Liver (tissue), 9 donors: ENCODE data around the gene NECTIN1. TPM values are rescaled to one million over a fixed set of nuclear protein-coding genes. Genes with fewer than 3 reads are reported as not detected.

Source experiments
- DNase-seq: peaks from one replicate; pipeline ENCODE4 v3.0.0-alpha.2; 2017; ENCODE audit warnings: low spot score
- H3K27ac ChIP-seq, 2 donors: one replicate each; pipeline ENCODE4 v1.7.0; 2013; ENCODE audit warnings: inconsistent platforms in 2 of 2, low read length in 2 of 2, control low read depth in 1 of 2, low read depth in 1 of 2, mild to moderate bottlenecking in 1 of 2
- H3K27me3 ChIP-seq, 4 donors: one replicate each; pipeline versions ENCODE4 v1.6.1 to v1.7.0; 2013; ENCODE audit warnings: low read length in 3 of 4, inconsistent platforms in 1 of 4, mild to moderate bottlenecking in 1 of 4, moderate library complexity in 1 of 4; ENCODE audit not compliant: control insufficient read depth in 4 of 4, insufficient read depth in 4 of 4
- H3K36me3 ChIP-seq, 4 donors: one replicate each; pipeline versions ENCODE4 v1.6.1 to v1.7.0; 2013; ENCODE audit warnings: low read length in 3 of 4, mild to moderate bottlenecking in 3 of 4, low read depth in 1 of 4, moderate library complexity in 1 of 4; ENCODE audit not compliant: control insufficient read depth in 4 of 4, insufficient read depth in 3 of 4
- H3K4me1 ChIP-seq, 4 donors: one replicate each; pipeline versions ENCODE4 v1.6.1 to v1.7.0; 2013; ENCODE audit warnings: low read length in 3 of 4, mild to moderate bottlenecking in 3 of 4, moderate library complexity in 1 of 4; ENCODE audit not compliant: control insufficient read depth in 4 of 4, insufficient read depth in 4 of 4
- H3K4me3 ChIP-seq, 3 donors: one replicate each; pipeline versions ENCODE4 v1.6.1 to v1.7.0; 2013; ENCODE audit warnings: low read length in 3 of 3, control low read depth in 1 of 3, low read depth in 1 of 3, mild to moderate bottlenecking in 1 of 3
- H3K9ac ChIP-seq, 2 donors: one replicate each; pipeline ENCODE4 v1.7.0; 2013; ENCODE audit warnings: low read length in 2 of 2, mild to moderate bottlenecking in 2 of 2, moderate library complexity in 2 of 2, control low read depth in 1 of 2, low read depth in 1 of 2
- H3K9me3 ChIP-seq, 4 donors: one replicate each; pipeline versions ENCODE4 v1.6.1 to v1.7.0; 2013; ENCODE audit warnings: low read length in 3 of 4; ENCODE audit not compliant: control insufficient read depth in 4 of 4
- EGR1 ChIP-seq, 2 donors: IDR thresholded peaks; 2 replicates each; pipeline ENCODE4 v1.6.1; 2016 to 2018; ENCODE audit warnings: antibody characterized with exemption in 2 of 2, low read depth in 2 of 2
- FOXA1 ChIP-seq: IDR thresholded peaks from 2 replicates; pipeline ENCODE4 v1.6.1; 2016; ENCODE audit warnings: antibody characterized with exemption
- FOXA2 ChIP-seq: IDR thresholded peaks from 2 replicates; pipeline ENCODE4 v1.6.1; 2016; ENCODE audit warnings: antibody characterized with exemption
- GABPA ChIP-seq, 2 donors: IDR thresholded peaks in 1 of 2; conservative IDR thresholded peaks in 1 of 2; 2 replicates each; pipeline ENCODE4 v1.6.1; 2016; ENCODE audit warnings: antibody characterized with exemption in 2 of 2, mild to moderate bottlenecking in 1 of 2, moderate library complexity in 1 of 2
- HNF4A ChIP-seq, 2 donors: conservative IDR thresholded peaks; 2 replicates each; pipeline ENCODE4 v1.6.1; 2016; ENCODE audit warnings: antibody characterized with exemption in 2 of 2, mild to moderate bottlenecking in 2 of 2
- HNF4G ChIP-seq: IDR thresholded peaks from 2 replicates; pipeline ENCODE4 v1.6.1; 2016; ENCODE audit warnings: antibody characterized with exemption
- JUND ChIP-seq, 2 donors: IDR thresholded peaks; 2 replicates each; pipeline ENCODE4 v1.6.1; 2016; ENCODE audit warnings: antibody characterized with exemption in 2 of 2
- NR2F2 ChIP-seq: IDR thresholded peaks from 2 replicates; pipeline ENCODE4 v1.6.1; 2016; ENCODE audit warnings: antibody characterized with exemption
- RAD21 ChIP-seq, 2 donors: IDR thresholded peaks; 2 replicates each; pipeline ENCODE4 v1.6.1; 2016; ENCODE audit warnings: antibody characterized with exemption in 2 of 2, mild to moderate bottlenecking in 2 of 2
- RXRA ChIP-seq, 2 donors: IDR thresholded peaks; 2 replicates each; pipeline ENCODE4 v1.6.1; 2017 to 2018; ENCODE audit warnings: antibody characterized with exemption in 2 of 2, mild to moderate bottlenecking in 1 of 2
- SP1 ChIP-seq: IDR thresholded peaks from 2 replicates; pipeline ENCODE4 v1.6.1; 2018; ENCODE audit warnings: antibody characterized with exemption, mild to moderate bottlenecking
- TAF1 ChIP-seq: conservative IDR thresholded peaks from 2 replicates; pipeline ENCODE4 v1.6.1; 2016; ENCODE audit warnings: antibody characterized with exemption, mild to moderate bottlenecking
- YY1 ChIP-seq: IDR thresholded peaks from 2 replicates; pipeline ENCODE4 v1.6.1; 2016; ENCODE audit warnings: antibody characterized with exemption, mild to moderate bottlenecking
- WGBS: extraction: QIAGEN DNeasy Blood & Tissue Kit; methylation state at CpG from one replicate; pipeline ENCODE4 v1.1.7; 2013; 5-methylcytosine and 5-hydroxymethylcytosine counted together
- polyA plus RNA-seq, 2 donors: library from polyadenylated mRNA; stranded (reverse) in 1 of 2; unstranded in 1 of 2; fragments of 200-250 nt in 1 of 2; fragments of >200 nt in 1 of 2; fragmentation: Nextera tagmentation in 1 of 2; extraction: Ambion mirVana in 1 of 2; gene quantifications; one replicate each; pipeline versions ENCODE4 v1.2.1 to v1.2.3, GENCODE V29; 2013 to 2015
- total RNA-seq, 2 donors: library from RNA; depleted of rRNA; stranded (reverse); fragments of >200 nt; gene quantifications; one replicate each; pipeline ENCODE4 v1.2.3, GENCODE V29; 2014
- TF ChIP-seq, protein P1 (sequence below): IDR thresholded peaks from 2 replicates; pipeline ENCODE4 v1.6.1; 2016; ENCODE audit warnings: antibody characterized with exemption
- TF ChIP-seq, protein P2 (sequence below): IDR thresholded peaks from 2 replicates; pipeline ENCODE4 v1.6.1; 2016; ENCODE audit warnings: antibody characterized with exemption
- TF ChIP-seq, protein P3 (sequence below): IDR thresholded peaks from 2 replicates; pipeline ENCODE4 v1.6.1; 2016; ENCODE audit warnings: antibody characterized with exemption, mild to moderate bottlenecking
- TF ChIP-seq, protein P4 (sequence below): IDR thresholded peaks from 2 replicates; pipeline ENCODE4 v1.6.1; 2016; ENCODE audit warnings: antibody characterized with exemption
- TF ChIP-seq, protein P5 (sequence below): fragments of 150-350 bp; IDR thresholded peaks from 2 replicates; pipeline ENCODE4 v1.5.1; 2017; ENCODE audit warnings: improper control_type of control experiment, low read depth, low read length; ENCODE audit not compliant: missing input control
- donor health status: healthy.
- donor health status: healthy.
- donor health status: healthy.
- donor health status: healthy.
- donor health status: healthy.

Gene NECTIN1
- total and polyA plus RNA-seq, 4 donors: 0.69 to 7.7 (median 5.0) TPM

DNA sequence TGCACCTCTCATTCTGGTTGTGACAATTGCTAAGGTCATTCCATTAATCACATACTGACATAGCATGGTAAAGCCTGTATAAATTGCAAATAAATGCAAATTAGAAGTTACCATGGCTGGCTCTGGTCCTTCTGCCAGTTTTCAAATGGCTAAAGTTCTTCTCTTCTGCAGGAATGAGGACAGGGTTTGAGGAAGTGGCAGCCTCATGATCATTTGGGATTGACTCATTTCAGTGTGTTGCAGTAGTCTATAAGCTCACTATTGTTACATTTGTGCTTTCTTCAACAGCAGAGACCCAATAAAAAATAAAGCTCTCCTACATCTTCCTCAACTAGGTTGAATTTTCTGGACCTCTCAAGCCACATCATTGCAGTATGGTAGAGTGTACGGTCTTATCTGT lies 60.3 kb downstream of the NECTIN1 start:
- H3K4me3 ChIP-seq: no peak overlapping the region
- DNase-seq: no peak
- no peaks in the 10 kb centered on the region for H3K27me3 ChIP-seq
- H3K9me3 ChIP-seq: no peaks in the 10 kb centered on the region
- TF ChIP-seq NR2F2: no peak
- TF ChIP-seq, protein P1, sequence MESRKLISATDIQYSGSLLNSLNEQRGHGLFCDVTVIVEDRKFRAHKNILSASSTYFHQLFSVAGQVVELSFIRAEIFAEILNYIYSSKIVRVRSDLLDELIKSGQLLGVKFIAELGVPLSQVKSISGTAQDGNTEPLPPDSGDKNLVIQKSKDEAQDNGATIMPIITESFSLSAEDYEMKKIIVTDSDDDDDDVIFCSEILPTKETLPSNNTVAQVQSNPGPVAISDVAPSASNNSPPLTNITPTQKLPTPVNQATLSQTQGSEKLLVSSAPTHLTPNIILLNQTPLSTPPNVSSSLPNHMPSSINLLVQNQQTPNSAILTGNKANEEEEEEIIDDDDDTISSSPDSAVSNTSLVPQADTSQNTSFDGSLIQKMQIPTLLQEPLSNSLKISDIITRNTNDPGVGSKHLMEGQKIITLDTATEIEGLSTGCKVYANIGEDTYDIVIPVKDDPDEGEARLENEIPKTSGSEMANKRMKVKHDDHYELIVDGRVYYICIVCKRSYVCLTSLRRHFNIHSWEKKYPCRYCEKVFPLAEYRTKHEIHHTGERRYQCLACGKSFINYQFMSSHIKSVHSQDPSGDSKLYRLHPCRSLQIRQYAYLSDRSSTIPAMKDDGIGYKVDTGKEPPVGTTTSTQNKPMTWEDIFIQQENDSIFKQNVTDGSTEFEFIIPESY: no peak
- no peak for TF ChIP-seq SP1
- no peak for TF ChIP-seq JUND (IDR thresholded peaks at IDR 0.05)
- no peak for TF ChIP-seq RXRA (IDR thresholded peaks at IDR 0.05)
- no peak for TF ChIP-seq EGR1 (IDR thresholded peaks at IDR 0.05; ENCODE audit: low read depth in 2 of 2)
- TF ChIP-seq GABPA (IDR thresholded peaks at IDR 0.05 in 1 of 2, conservative IDR thresholded peaks at IDR 0.05 in 1 of 2): no peak
- no peak for TF ChIP-seq FOXA2
- TF ChIP-seq, protein P2, sequence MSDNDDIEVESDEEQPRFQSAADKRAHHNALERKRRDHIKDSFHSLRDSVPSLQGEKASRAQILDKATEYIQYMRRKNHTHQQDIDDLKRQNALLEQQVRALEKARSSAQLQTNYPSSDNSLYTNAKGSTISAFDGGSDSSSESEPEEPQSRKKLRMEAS: no peak
- no peak for TF ChIP-seq YY1
- TF ChIP-seq TAF1: no peak
- no peak for TF ChIP-seq HNF4A (conservative IDR thresholded peaks at IDR 0.05)
- TF ChIP-seq, protein P3, sequence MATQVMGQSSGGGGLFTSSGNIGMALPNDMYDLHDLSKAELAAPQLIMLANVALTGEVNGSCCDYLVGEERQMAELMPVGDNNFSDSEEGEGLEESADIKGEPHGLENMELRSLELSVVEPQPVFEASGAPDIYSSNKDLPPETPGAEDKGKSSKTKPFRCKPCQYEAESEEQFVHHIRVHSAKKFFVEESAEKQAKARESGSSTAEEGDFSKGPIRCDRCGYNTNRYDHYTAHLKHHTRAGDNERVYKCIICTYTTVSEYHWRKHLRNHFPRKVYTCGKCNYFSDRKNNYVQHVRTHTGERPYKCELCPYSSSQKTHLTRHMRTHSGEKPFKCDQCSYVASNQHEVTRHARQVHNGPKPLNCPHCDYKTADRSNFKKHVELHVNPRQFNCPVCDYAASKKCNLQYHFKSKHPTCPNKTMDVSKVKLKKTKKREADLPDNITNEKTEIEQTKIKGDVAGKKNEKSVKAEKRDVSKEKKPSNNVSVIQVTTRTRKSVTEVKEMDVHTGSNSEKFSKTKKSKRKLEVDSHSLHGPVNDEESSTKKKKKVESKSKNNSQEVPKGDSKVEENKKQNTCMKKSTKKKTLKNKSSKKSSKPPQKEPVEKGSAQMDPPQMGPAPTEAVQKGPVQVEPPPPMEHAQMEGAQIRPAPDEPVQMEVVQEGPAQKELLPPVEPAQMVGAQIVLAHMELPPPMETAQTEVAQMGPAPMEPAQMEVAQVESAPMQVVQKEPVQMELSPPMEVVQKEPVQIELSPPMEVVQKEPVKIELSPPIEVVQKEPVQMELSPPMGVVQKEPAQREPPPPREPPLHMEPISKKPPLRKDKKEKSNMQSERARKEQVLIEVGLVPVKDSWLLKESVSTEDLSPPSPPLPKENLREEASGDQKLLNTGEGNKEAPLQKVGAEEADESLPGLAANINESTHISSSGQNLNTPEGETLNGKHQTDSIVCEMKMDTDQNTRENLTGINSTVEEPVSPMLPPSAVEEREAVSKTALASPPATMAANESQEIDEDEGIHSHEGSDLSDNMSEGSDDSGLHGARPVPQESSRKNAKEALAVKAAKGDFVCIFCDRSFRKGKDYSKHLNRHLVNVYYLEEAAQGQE: no peak
- TF ChIP-seq, protein P4, sequence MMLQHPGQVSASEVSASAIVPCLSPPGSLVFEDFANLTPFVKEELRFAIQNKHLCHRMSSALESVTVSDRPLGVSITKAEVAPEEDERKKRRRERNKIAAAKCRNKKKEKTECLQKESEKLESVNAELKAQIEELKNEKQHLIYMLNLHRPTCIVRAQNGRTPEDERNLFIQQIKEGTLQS: no peak
- no peak for TF ChIP-seq FOXA1
- no peak for TF ChIP-seq HNF4G
- H3K36me3 ChIP-seq: no peaks in the 10 kb centered on the region
- WGBS: 91% methylated on average over 1 of the region's 1 CpG
- peaks cover 0 to 9% (median 4%) of the 10 kb centered on the region in 4 donors for H3K4me1 ChIP-seq
- H3K9ac ChIP-seq: no peak overlapping the region
- no peak overlapping the region for H3K27ac ChIP-seq

DNA sequence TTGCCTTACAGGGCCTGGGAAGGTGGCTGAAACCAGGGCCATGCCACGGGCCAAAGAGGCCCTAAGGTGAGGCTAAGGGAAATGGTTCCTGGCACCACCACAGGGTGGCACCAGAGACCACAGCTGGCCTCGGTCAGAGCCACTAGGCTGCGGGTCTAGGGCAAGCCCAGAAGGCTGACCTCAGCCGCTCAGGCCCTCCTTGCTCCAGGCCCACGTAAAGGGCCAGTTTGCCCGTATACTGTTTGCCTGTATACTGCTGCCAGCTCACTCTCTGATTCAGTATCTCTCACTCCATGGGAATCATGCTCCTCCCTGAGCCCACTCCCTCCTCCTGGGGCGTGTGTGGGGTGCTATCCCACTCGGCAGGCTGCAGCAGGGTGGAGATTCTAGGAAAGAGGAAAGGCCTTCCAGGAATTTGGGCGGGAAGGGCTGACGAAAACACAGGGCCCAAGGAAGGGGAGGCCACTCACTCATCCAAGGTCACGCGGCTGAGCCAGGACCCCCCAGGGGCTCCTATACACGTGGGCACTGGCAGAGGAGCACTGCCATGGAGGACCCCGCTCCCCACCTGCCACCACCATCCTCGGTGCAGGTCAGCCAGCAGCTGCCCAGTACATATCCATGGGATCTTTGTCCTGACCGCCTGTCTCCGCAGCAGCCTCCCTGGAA lies 62.4 kb downstream of the NECTIN1 start:
- WGBS: 52% methylated on average over 17 of the region's 17 CpGs
- peak; percentile 82 for DNase-seq
- Histone ChIP-seq H3K27ac (no peak overlapping the region), H3K9ac (no peak overlapping the region), H3K4me3 (no peak overlapping the region), H3K36me3 (no peaks in the 10 kb centered on the region), H3K27me3 (no peaks in the 10 kb centered on the region), H3K4me1 (peaks cover 0 to 4% (median 2%) of the 10 kb centered on the region in 4 donors), H3K9me3 (no peaks in the 10 kb centered on the region)
- TF ChIP-seq NR2F2 (peak; percentile 67), RAD21 (IDR thresholded peaks at IDR 0.05) (peak; percentile 99 to 100), RXRA (IDR thresholded peaks at IDR 0.05) (peak in 1 of 2 donors; percentile 89), EGR1 (IDR thresholded peaks at IDR 0.05; ENCODE audit: low read depth in 2 of 2) (no peak)
- TF ChIP-seq, protein P3: no peak
- TF ChIP-seq, protein P5, sequence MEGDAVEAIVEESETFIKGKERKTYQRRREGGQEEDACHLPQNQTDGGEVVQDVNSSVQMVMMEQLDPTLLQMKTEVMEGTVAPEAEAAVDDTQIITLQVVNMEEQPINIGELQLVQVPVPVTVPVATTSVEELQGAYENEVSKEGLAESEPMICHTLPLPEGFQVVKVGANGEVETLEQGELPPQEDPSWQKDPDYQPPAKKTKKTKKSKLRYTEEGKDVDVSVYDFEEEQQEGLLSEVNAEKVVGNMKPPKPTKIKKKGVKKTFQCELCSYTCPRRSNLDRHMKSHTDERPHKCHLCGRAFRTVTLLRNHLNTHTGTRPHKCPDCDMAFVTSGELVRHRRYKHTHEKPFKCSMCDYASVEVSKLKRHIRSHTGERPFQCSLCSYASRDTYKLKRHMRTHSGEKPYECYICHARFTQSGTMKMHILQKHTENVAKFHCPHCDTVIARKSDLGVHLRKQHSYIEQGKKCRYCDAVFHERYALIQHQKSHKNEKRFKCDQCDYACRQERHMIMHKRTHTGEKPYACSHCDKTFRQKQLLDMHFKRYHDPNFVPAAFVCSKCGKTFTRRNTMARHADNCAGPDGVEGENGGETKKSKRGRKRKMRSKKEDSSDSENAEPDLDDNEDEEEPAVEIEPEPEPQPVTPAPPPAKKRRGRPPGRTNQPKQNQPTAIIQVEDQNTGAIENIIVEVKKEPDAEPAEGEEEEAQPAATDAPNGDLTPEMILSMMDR: peak; percentile 99
